OCI-LY3 (cell line): ENCODE data around the gene UNC13C.
A peak's percentile ranks its signal among the peaks of the same experiment; 100 is the strongest.

ENCODE experiments used
- H2AFZ ChIP-seq: fragments of 200-600, 300-600 bp; shearing (Covaris generic); 2 replicates; pipeline ENCODE4 v1.6.0; 2014; ENCODE audit warnings: antibody characterized with exemption, low read depth, low read length
- H3K27ac ChIP-seq: fragments of 200-600, 300-600 bp; sonication (generic); 2 replicates; pipeline ENCODE4 v1.5.1; 2014; ENCODE audit warnings: mild to moderate bottlenecking, low read length, moderate library complexity, mixed read lengths
- H3K27me3 ChIP-seq: fragments of 200-600, 300-600 bp; sonication (generic); 2 replicates; pipeline ENCODE4 v1.6.1; 2014; ENCODE audit warnings: low read depth, low read length, mixed read lengths
- H3K36me3 ChIP-seq: fragments of 200-600, 300-600 bp; sonication (generic); replicated peaks from 2 replicates; pipeline ENCODE3; 2014; ENCODE audit warnings: low read depth, low read length, mixed read lengths
- H3K4me1 ChIP-seq: fragments of 300-600, 200-600 bp; sonication (generic); 2 replicates; pipeline ENCODE4 v1.6.1; 2014; ENCODE audit warnings: low read length, mixed read lengths
- H3K4me2 ChIP-seq: fragments of 200-600, 300-600 bp; sonication (generic); 2 replicates; pipeline ENCODE4 v1.6.1; 2014; ENCODE audit warnings: low read length, mixed read lengths
- H3K4me3 ChIP-seq: fragments of 300-600, 200-600 bp; sonication (generic); 2 replicates; pipeline ENCODE4 v1.5.1; 2014; ENCODE audit warnings: antibody characterized with exemption, mild to moderate bottlenecking, low read length, moderate library complexity
- H3K79me2 ChIP-seq: fragments of 300-600, 200-600 bp; shearing (Covaris generic); 2 replicates; pipeline ENCODE4 v1.6.1; 2014; ENCODE audit warnings: mild to moderate bottlenecking, low read length, mixed read lengths
- H3K9ac ChIP-seq: fragments of 300-600, 200-600 bp; shearing (Covaris generic); 2 replicates; pipeline ENCODE4 v1.6.0; 2014; ENCODE audit warnings: mild to moderate bottlenecking, low read length, moderate library complexity
- H3K9me3 ChIP-seq: fragments of 200-600, 300-600 bp; shearing (Covaris generic); 2 replicates; pipeline ENCODE4 v1.6.1; 2014; ENCODE audit warnings: low read length, mixed read lengths; ENCODE audit not compliant: insufficient read depth
- H4K20me1 ChIP-seq: fragments of 200-600, 300-600 bp; sonication (generic); 2 replicates; pipeline ENCODE4 v1.6.1; 2016; ENCODE audit warnings: low read length, mixed read lengths; ENCODE audit not compliant: insufficient read depth
- CTCF ChIP-seq: fragments of 200-600, 300-600 bp; sonication (generic); IDR thresholded peaks from 2 replicates; pipeline ENCODE4 v1.5.1; 2014; ENCODE audit warnings: antibody characterized with exemption, low read length, low read depth
- EZH2phosphoT487 ChIP-seq: fragments of 200-600 bp; shearing (Covaris generic); IDR thresholded peaks from 2 replicates; pipeline ENCODE4 v1.6.1; 2018; ENCODE audit warnings: antibody characterized with exemption, mixed run types, low read depth

UNC13C gene

DNA sequence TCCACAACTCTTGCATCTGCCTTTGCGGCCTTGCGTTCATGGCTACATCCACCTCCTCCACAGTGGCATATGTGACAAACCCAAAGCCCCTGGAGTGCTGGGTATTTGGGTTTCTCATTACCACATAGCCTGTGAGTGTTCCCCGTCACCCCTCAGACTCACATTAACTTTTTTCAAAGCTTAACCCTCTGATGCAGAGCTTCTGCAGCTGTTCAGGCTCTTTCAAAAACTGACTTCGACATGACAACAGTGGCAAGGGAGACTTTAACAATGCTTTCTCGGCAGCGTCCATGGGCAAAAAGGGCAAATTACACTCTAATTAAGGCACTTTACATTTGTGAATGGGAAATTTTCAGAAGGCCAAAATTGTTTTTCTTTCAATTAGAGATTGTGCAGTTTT lies 343.2 kb downstream of the UNC13C start:
- no peak for TF ChIP-seq CTCF
- H3K4me2 ChIP-seq, result no peak overlapping the region

DNA sequence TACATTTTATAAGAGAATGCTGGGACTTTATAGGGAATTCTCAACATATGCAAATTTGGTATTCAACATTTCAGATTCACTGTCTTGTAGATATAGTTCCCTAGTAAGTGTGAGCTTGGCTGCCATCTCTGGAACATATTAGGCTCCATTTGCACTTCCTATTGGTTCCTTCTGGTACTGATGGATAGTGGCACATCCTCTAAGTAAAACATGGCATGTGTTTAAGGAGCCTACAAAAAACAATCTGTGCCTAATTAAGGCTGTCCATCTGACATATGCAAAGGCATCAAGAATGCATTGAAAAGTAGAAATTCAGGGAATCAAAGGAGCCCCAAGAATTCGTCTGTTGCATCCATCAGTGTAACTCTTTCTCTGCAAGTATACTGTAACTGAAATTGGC lies 344.1 kb downstream of the UNC13C start:
- H3K27ac ChIP-seq, result no peak overlapping the region
- H3K4me2 ChIP-seq, result no peak overlapping the region
- no peaks in the 10 kb centered on the region for H3K79me2 ChIP-seq
- H2AFZ ChIP-seq, result no peak overlapping the region
- H3K9me3 ChIP-seq, result no peaks in the 10 kb centered on the region
- no peak overlapping the region for H3K9ac ChIP-seq
- H3K36me3 ChIP-seq, result no peaks in the 10 kb centered on the region
- no peak overlapping the region for H3K4me3 ChIP-seq
- no peaks in the 10 kb centered on the region for H4K20me1 ChIP-seq
- H3K27me3 ChIP-seq, result no peaks in the 10 kb centered on the region
- H3K4me1 ChIP-seq, result no peaks in the 10 kb centered on the region
- TF ChIP-seq CTCF (no peak), EZH2phosphoT487 (no peak)

More for the DNA sequence above, 343.2 kb downstream of the UNC13C start:
- Histone ChIP-seq H3K36me3 (no peaks in the 10 kb centered on the region), H3K9me3 (no peaks in the 10 kb centered on the region), H3K79me2 (no peaks in the 10 kb centered on the region), H3K4me1 (no peaks in the 10 kb centered on the region), H4K20me1 (no peaks in the 10 kb centered on the region), H3K27me3 (no peaks in the 10 kb centered on the region), H3K27ac (no peak overlapping the region), H2AFZ (no peak overlapping the region), H3K9ac (no peak overlapping the region), H3K4me3 (no peak overlapping the region)

GRCh38 chr15:54345301-54345700 lies 367.1 kb downstream of the UNC13C start:
- no peaks in the 10 kb centered on the region for H3K79me2 ChIP-seq
- no peak overlapping the region for H3K9ac ChIP-seq

GRCh38 chr15:54345827-54346226 lies 367.6 kb downstream of the UNC13C start:
- peak overlapping the region; percentile 82 for H3K27ac ChIP-seq
- no peaks in the 10 kb centered on the region for H4K20me1 ChIP-seq
- H3K4me1 ChIP-seq, result peaks cover 39% of the 10 kb centered on the region
- 0 out of 2 replicates have a peak overlapping the region, but pooled peaks have one; percentile 16 for H2AFZ ChIP-seq
- H3K9ac ChIP-seq, result peak overlapping the region; percentile 6; the same call in 1 of the 2 replicates
- H3K36me3 ChIP-seq, result no peaks in the 10 kb centered on the region
- H3K9me3 ChIP-seq, result no peaks in the 10 kb centered on the region
- H3K4me3 ChIP-seq, result peak overlapping the region; percentile 27
- H3K4me2 ChIP-seq, result peak overlapping the region; percentile 59
- H3K27me3 ChIP-seq, result no peaks in the 10 kb centered on the region
- no peak for TF ChIP-seq CTCF
- TF ChIP-seq EZH2phosphoT487, result no peak
- H3K79me2 ChIP-seq, result no peaks in the 10 kb centered on the region

More at GRCh38 chr15:54345301-54345700, 367.1 kb downstream of the UNC13C start:
- Histone ChIP-seq H3K9me3 (no peaks in the 10 kb centered on the region), H3K27me3 (no peaks in the 10 kb centered on the region), H3K27ac (0 out of 2 replicates have a peak overlapping the region, but pooled peaks have one; percentile 82), H3K4me2 (peak overlapping the region; percentile 59; the same call in 1 of the 2 replicates), H3K4me1 (peaks cover 39% of the 10 kb centered on the region), H4K20me1 (no peaks in the 10 kb centered on the region), H3K4me3 (no peak overlapping the region), H2AFZ (no peak overlapping the region), H3K36me3 (no peaks in the 10 kb centered on the region)
- TF ChIP-seq EZH2phosphoT487, result no peak
- TF ChIP-seq CTCF, result no peak
